Peyer's patch (tissue), 4 donors: ENCODE data around the gene VPS45. TPM values are rescaled to one million over a fixed set of nuclear protein-coding genes. Genes with fewer than 3 reads are reported as not detected.

Source experiments
- DNase-seq, 3 donors: peaks; one replicate each; pipeline ENCODE4 v3.0.0-alpha.2; 2017 to 2019
- H3K27ac ChIP-seq, 4 donors: fragments of 200-600 bp; sonication (generic); one replicate each; pipeline ENCODE4 v1.5.1; 2016 to 2019
- H3K27me3 ChIP-seq, 2 donors: fragments of 200-600 bp; sonication (generic); one replicate each; pipeline ENCODE4 v1.5.1; 2019
- H3K36me3 ChIP-seq, 3 donors: fragments of 200-600 bp; sonication (generic); one replicate each; pipeline ENCODE4 v1.5.1; 2016 to 2019
- H3K4me1 ChIP-seq, 4 donors: fragments of 200-600 bp; sonication (generic); one replicate each; pipeline ENCODE4 v1.5.1; 2016 to 2019
- H3K4me3 ChIP-seq, 4 donors: fragments of 200-600 bp; sonication (generic); 1 replicate in 3 of 4; 2 replicates in 1 of 4; pipeline ENCODE4 v1.5.1; 2016 to 2019; ENCODE audit warnings: mild to moderate bottlenecking in 1 of 4
- H3K9me3 ChIP-seq, 4 donors: fragments of 200-600 bp; sonication (generic); one replicate each; pipeline ENCODE4 v1.5.1; 2016 to 2019; ENCODE audit warnings: mild to moderate bottlenecking in 1 of 4
- POLR2A ChIP-seq, 2 donors: fragments of 450-650 bp; IDR thresholded peaks; one replicate each; pipeline ENCODE4 v1.5.1; 2017; ENCODE audit warnings: antibody characterized with exemption in 2 of 2, mild to moderate bottlenecking in 2 of 2, moderate library complexity in 2 of 2
- total RNA-seq, 4 donors: library from RNA; depleted of rRNA; stranded (reverse); fragments of >200 nt; gene quantifications; one replicate each; pipeline ENCODE4 v1.1.0, GENCODE V29; 2016
- TF ChIP-seq, protein P1 (sequence below), 6 experiments: fragments of 450-650 bp in 4 of 6; fragments of 200-600 bp in 2 of 6; sonication (generic) in 1 of 6; IDR thresholded peaks; one replicate each; pipeline ENCODE4 v1.5.1; 2017 to 2019; ENCODE audit warnings: antibody characterized with exemption in 6 of 6, mild to moderate bottlenecking in 3 of 6, moderate library complexity in 1 of 6

Gene VPS45
- total RNA-seq, 4 donors from 2014 or later = 36.1 to 70.1 (median 42.0) TPM

DNA sequence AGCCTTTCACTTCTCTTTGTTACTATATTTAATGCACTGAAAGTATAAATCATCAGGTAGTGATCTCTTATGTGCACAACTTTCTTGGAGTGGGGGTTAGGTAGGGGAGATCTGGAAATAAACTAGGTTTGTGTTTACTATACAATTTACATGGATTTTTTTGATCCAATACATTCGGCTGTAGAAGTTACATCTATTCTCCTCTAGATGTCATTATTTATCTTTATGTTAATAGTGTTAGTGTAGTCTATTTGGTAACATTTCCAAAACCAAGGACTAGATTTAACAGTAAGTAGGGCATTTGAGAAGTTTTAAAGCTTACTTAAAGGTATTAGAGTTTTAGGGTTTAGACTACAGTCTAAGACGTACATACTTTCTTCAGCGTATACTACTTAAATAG lies 5.4 kb downstream of the VPS45 start:
- DNase-seq = no peak

DNA sequence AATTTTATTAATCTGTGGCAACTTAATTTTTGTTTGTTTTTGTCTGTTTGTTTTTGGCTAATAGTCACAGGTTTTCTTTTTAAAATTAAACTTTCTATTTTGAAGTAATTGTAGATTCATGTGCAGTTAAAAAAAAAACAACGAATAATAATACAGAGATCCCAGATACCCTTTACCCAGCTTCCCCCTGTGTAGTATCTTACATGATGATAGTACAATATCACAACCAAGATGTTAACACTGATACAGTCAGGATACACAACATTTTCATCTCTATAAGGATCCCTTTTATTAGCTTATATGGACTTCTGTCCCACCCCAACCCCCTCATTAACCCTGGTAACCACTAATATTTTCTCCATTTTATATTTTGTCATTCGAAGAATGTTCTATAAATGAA lies 5.9 kb downstream of the VPS45 start:
- peaks cover 0 to 6% (median 0%) of the 10 kb centered on the region in 4 donors for H3K4me1 ChIP-seq
- peaks cover 0 to 32% (median 0%) of the 10 kb centered on the region in 3 donors for H3K36me3 ChIP-seq
- no peaks in the 10 kb centered on the region for H3K27me3 ChIP-seq

More for the DNA sequence above, 5.4 kb downstream of the VPS45 start:
- peaks cover 0 to 10% (median 0%) of the 10 kb centered on the region in 4 donors for H3K4me1 ChIP-seq
- H3K27me3 ChIP-seq = no peaks in the 10 kb centered on the region
- TF ChIP-seq, protein P1, sequence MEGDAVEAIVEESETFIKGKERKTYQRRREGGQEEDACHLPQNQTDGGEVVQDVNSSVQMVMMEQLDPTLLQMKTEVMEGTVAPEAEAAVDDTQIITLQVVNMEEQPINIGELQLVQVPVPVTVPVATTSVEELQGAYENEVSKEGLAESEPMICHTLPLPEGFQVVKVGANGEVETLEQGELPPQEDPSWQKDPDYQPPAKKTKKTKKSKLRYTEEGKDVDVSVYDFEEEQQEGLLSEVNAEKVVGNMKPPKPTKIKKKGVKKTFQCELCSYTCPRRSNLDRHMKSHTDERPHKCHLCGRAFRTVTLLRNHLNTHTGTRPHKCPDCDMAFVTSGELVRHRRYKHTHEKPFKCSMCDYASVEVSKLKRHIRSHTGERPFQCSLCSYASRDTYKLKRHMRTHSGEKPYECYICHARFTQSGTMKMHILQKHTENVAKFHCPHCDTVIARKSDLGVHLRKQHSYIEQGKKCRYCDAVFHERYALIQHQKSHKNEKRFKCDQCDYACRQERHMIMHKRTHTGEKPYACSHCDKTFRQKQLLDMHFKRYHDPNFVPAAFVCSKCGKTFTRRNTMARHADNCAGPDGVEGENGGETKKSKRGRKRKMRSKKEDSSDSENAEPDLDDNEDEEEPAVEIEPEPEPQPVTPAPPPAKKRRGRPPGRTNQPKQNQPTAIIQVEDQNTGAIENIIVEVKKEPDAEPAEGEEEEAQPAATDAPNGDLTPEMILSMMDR (IDR thresholded peaks at IDR 0.05) = peak; percentile 44 to 61 (median 55)
- TF ChIP-seq POLR2A (IDR thresholded peaks at IDR 0.05) = no peak
- H3K9me3 ChIP-seq = no peaks in the 10 kb centered on the region
- H3K36me3 ChIP-seq = peaks cover 0 to 26% (median 0%) of the 10 kb centered on the region in 3 donors
- no peak overlapping the region for H3K4me3 ChIP-seq
- H3K27ac ChIP-seq = no peak overlapping the region

GRCh38 chr1:150076066-150076465 lies 8.5 kb downstream of the VPS45 start:
- no peaks in the 10 kb centered on the region for H3K27me3 ChIP-seq
- no peak overlapping the region for H3K27ac ChIP-seq
- no peak for DNase-seq
- H3K36me3 ChIP-seq = peaks cover 0 to 55% (median 0%) of the 10 kb centered on the region in 3 donors
- H3K4me1 ChIP-seq = no peaks in the 10 kb centered on the region
- no peak overlapping the region for H3K4me3 ChIP-seq
- no peak for TF ChIP-seq POLR2A (IDR thresholded peaks at IDR 0.05)
- TF ChIP-seq, protein P1 (IDR thresholded peaks at IDR 0.05) = no peak
- no peaks in the 10 kb centered on the region for H3K9me3 ChIP-seq

More for the DNA sequence above, 5.9 kb downstream of the VPS45 start:
- no peak for TF ChIP-seq POLR2A (IDR thresholded peaks at IDR 0.05)
- TF ChIP-seq, protein P1 (IDR thresholded peaks at IDR 0.05) = no peak
- Histone ChIP-seq H3K4me3 (no peak overlapping the region), H3K27ac (no peak overlapping the region), H3K9me3 (no peaks in the 10 kb centered on the region)
- no peak for DNase-seq

DNA sequence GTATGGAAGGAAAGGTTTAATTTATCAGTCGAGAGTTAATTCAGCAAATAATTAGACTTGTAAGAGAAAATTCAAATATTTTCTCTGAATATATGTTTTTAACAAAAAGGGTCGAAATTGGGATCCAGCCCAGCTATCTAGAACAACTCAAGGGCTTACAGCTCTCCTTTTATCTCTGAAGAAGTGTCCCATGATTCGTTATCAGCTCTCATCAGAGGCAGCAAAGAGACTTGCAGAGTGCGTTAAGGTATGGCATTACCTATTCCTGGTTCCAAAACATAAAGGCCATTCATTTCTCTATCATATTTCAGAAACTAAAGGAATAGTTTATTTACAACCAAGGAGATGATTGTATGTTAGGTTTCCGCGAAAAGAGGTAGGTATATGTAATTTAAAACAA lies 9.4 kb downstream of the VPS45 start:
- Histone ChIP-seq H3K27ac (no peak overlapping the region), H3K4me3 (no peak overlapping the region), H3K4me1 (no peaks in the 10 kb centered on the region), H3K27me3 (no peaks in the 10 kb centered on the region), H3K9me3 (no peaks in the 10 kb centered on the region), H3K36me3 (peaks cover 0 to 63% (median 0%) of the 10 kb centered on the region in 3 donors)
- no peak for DNase-seq
- no peak for TF ChIP-seq POLR2A (IDR thresholded peaks at IDR 0.05)
- TF ChIP-seq, protein P1 (IDR thresholded peaks at IDR 0.05) = no peak

GRCh38 chr1:150080784-150081183 lies 13.2 kb downstream of the VPS45 start:
- H3K4me3 ChIP-seq = no peak overlapping the region
- no peaks in the 10 kb centered on the region for H3K27me3 ChIP-seq
- no peaks in the 10 kb centered on the region for H3K4me1 ChIP-seq
- H3K9me3 ChIP-seq = no peaks in the 10 kb centered on the region
- H3K36me3 ChIP-seq = peaks cover 0 to 92% (median 0%) of the 10 kb centered on the region in 3 donors
- DNase-seq = no peak
- no peak for TF ChIP-seq POLR2A (IDR thresholded peaks at IDR 0.05)
- TF ChIP-seq, protein P1 (IDR thresholded peaks at IDR 0.05) = no peak
- no peak overlapping the region for H3K27ac ChIP-seq

GRCh38 chr1:150082494-150082893 lies 14.9 kb downstream of the VPS45 start:
- TF ChIP-seq POLR2A (IDR thresholded peaks at IDR 0.05) = no peak
- TF ChIP-seq, protein P1 (IDR thresholded peaks at IDR 0.05) = no peak
- H3K36me3 ChIP-seq = peaks cover 0 to 85% (median 0%) of the 10 kb centered on the region in 3 donors

More at GRCh38 chr1:150082494-150082893, 14.9 kb downstream of the VPS45 start:
- no peaks in the 10 kb centered on the region for H3K4me1 ChIP-seq
- H3K27me3 ChIP-seq = no peaks in the 10 kb centered on the region
- DNase-seq = no peak
- no peaks in the 10 kb centered on the region for H3K9me3 ChIP-seq
- H3K27ac ChIP-seq = no peak overlapping the region
- no peak overlapping the region for H3K4me3 ChIP-seq
